ENCODE results near the gene RBM12. TPM values are rescaled to one million over a fixed set of nuclear protein-coding genes. Genes with fewer than 3 reads are reported as not detected.

Gene RBM12
- total RNA-seq, 1 donor from 2014 or later, result 46.2 TPM

DNA sequence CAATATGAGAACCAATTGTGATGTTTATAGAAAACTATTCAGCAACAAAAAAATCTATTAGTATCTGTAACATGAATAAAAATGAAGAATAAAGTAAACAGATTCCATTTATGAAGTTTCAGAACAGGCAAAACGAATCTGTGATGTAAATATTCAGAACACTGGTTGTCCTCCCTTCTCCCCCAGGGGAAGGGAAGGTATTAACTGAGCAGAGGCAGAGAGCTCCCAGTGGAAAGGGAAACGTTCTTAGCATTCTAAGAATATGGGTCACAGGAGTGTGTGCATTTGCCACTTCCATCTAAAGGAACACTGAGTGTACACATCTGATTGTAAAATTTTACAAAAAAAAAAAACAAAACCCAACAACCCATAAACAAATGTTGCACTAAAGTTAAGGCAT is 25.9 kb downstream of the RBM12 start:
- no peak for DNase-seq
- H3K27me3 ChIP-seq (ENCODE audit: low read depth), result no peaks in the 10 kb centered on the region
- TF ChIP-seq, protein P1, sequence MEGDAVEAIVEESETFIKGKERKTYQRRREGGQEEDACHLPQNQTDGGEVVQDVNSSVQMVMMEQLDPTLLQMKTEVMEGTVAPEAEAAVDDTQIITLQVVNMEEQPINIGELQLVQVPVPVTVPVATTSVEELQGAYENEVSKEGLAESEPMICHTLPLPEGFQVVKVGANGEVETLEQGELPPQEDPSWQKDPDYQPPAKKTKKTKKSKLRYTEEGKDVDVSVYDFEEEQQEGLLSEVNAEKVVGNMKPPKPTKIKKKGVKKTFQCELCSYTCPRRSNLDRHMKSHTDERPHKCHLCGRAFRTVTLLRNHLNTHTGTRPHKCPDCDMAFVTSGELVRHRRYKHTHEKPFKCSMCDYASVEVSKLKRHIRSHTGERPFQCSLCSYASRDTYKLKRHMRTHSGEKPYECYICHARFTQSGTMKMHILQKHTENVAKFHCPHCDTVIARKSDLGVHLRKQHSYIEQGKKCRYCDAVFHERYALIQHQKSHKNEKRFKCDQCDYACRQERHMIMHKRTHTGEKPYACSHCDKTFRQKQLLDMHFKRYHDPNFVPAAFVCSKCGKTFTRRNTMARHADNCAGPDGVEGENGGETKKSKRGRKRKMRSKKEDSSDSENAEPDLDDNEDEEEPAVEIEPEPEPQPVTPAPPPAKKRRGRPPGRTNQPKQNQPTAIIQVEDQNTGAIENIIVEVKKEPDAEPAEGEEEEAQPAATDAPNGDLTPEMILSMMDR (IDR thresholded peaks at IDR 0.05; ENCODE audit: borderline replicate concordance), result no peak
- no peaks in the 10 kb centered on the region for H3K36me3 ChIP-seq
- no peak overlapping the region for H3K27ac ChIP-seq (replicated peaks)
- no peaks in the 10 kb centered on the region for H3K9me3 ChIP-seq (replicated peaks)
- intact Hi-C loops (cut with micrococcal nuclease), result no loop called here
- H3K4me1 ChIP-seq, result peaks cover 55% of the 10 kb centered on the region
- no peak overlapping the region for H3K4me3 ChIP-seq

DNA sequence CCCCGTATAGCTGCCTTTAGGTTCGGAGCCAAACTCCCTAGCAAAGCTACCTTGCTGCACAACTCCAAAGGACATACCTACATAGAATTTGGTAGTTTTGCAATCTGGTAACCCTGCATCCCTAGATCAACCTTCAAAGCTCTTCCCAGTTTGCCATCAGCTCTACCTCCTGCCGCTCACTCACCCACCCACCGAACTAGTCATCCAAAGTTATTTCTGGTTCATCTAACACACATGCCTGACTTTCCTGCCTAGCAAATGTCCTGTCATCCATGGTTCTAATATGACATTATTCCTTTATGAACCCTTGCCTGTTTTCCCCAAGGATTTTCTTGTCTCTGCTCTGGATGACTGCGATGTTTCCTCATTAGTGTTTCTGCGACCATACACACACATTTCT is 27.4 kb downstream of the RBM12 start:
- no peak for DNase-seq
- intact Hi-C loops (cut with micrococcal nuclease), result no loop called here
- Histone ChIP-seq H3K4me3 (no peak overlapping the region), H3K9me3 (replicated peaks) (no peaks in the 10 kb centered on the region), H3K27me3 (ENCODE audit: low read depth) (no peaks in the 10 kb centered on the region), H3K27ac (replicated peaks) (no peak overlapping the region), H3K4me1 (peaks cover 55% of the 10 kb centered on the region), H3K36me3 (no peaks in the 10 kb centered on the region)
- TF ChIP-seq, protein P1 (IDR thresholded peaks at IDR 0.05; ENCODE audit: borderline replicate concordance), result no peak

DNA sequence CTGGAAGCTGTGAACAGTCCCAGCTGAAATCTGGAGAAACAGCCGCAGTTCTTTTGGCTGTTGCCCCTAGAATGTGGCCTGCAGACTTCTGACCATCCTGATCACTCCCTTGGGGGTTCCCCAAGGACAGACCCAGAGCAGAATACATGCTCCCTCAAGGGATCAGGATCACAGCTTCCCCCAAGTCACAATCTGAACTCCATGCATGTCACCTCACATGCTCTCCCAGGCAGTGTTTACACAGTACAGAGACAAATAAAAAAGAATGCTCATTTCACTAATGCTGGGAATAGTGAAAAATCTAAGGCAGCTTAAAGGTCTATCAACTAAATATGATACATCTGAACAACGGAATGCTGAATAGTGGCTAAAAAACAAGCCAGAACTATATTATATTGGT is 28.6 kb downstream of the RBM12 start:
- TF ChIP-seq, protein P1 (IDR thresholded peaks at IDR 0.05; ENCODE audit: borderline replicate concordance), result no peak
- no peak for DNase-seq

DNA sequence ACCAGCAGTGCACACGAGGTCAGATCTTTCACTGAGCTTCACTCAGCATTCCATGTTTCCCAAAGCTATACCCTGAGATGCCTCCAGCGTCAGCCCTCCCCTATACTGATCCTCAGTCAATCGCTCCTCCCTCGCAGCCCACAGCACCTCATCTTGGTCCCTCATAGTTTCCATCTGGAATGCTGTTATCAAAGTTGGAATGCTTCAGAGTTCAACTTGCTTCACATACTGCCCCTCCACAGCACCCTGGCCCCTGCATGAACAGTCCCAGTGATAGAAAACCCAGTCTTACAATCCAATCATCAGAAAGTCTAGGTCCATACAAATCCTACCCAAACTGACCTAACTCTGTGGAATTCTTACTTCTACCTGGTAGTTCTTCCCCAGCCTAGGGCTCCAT is 29.0 kb downstream of the RBM12 start:
- Histone ChIP-seq H3K9me3 (replicated peaks) (no peaks in the 10 kb centered on the region), H3K27ac (replicated peaks) (no peak overlapping the region), H3K27me3 (ENCODE audit: low read depth) (no peaks in the 10 kb centered on the region), H3K4me1 (peaks cover 49% of the 10 kb centered on the region), H3K36me3 (peaks cover 11% of the 10 kb centered on the region), H3K4me3 (no peak overlapping the region)
- intact Hi-C loops (cut with micrococcal nuclease), result no loop called here
- TF ChIP-seq, protein P1 (IDR thresholded peaks at IDR 0.05; ENCODE audit: borderline replicate concordance), result no peak
- DNase-seq, result no peak

More for the DNA sequence above, 28.6 kb downstream of the RBM12 start:
- intact Hi-C loops (cut with micrococcal nuclease), result no loop called here
- peaks cover 7% of the 10 kb centered on the region for H3K36me3 ChIP-seq
- no peaks in the 10 kb centered on the region for H3K9me3 ChIP-seq (replicated peaks)
- H3K4me3 ChIP-seq, result no peak overlapping the region
- no peak overlapping the region for H3K27ac ChIP-seq (replicated peaks)
- H3K27me3 ChIP-seq (ENCODE audit: low read depth), result no peaks in the 10 kb centered on the region
- H3K4me1 ChIP-seq, result peaks cover 54% of the 10 kb centered on the region

DNA sequence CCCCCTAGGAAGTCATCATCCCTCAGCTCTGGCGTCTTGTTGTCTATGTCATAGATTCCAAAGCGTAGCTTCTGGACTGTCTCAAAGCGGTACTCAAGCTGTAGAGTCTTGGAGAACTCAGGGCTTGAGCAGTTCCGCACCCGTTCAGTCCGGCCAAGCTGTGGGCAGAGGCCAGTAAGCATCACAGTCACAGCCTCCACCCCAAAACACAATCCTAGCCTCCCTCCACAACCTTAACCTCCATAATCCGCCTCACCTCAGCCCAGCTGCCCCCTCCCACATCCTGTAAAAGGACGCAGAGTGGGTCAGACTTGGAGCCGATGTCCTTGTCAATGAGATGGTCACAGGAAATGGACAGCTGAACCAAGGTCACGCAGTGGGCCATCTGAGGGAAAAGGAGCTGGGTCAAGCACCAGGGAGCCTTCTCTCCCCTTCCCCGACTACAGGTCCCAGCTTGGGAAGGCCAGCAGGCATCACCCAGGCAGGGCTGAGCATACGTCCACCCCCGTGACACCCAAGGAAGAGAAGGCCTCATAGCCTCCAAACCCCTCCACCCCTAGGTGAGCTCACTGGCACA is 32.1 kb downstream of the RBM12 start:
- DNase-seq, result no peak
- TF ChIP-seq, protein P1 (IDR thresholded peaks at IDR 0.05; ENCODE audit: borderline replicate concordance), result no peak

More for the DNA sequence above, 32.1 kb downstream of the RBM12 start:
- intact Hi-C loops (cut with micrococcal nuclease), result no loop called here
- peaks cover 41% of the 10 kb centered on the region for H3K36me3 ChIP-seq
- peaks cover 28% of the 10 kb centered on the region for H3K4me1 ChIP-seq
- no peaks in the 10 kb centered on the region for H3K27me3 ChIP-seq (ENCODE audit: low read depth)
- no peak overlapping the region for H3K27ac ChIP-seq (replicated peaks)
- H3K4me3 ChIP-seq, result no peak overlapping the region
- no peaks in the 10 kb centered on the region for H3K9me3 ChIP-seq (replicated peaks)
